RWPE1 (cell line): Measurements from ENCODE around the gene SMIM29.
"Not testable (repeated sequence)": the region's sequence is repeated elsewhere in the genome, so short reads cannot be mapped to it uniquely, and the experiment has no call there.

Experiments
- CTCF ChIA-PET: fragments of 350-600 bp; sonication (Branson Sonifier 250); formaldehyde crosslinking; extraction: SDS; loops from one replicate; lab custom pipeline; 2021; lab: Yijun Ruan, JAX
- POLR2A ChIA-PET: fragments of 400-600 bp; formaldehyde crosslinking; extraction: SDS; loops from one replicate; lab custom pipeline; 2020; ENCODE audit warnings: antibody characterized with exemption; ENCODE audit not compliant: low non-redundant PET; lab: Yijun Ruan, JAX
- DNase-seq: peaks from one replicate; pipeline ENCODE4 v3.0.0; 2012; ENCODE audit warnings: low spot score
- H3K27ac ChIP-seq: fragments of 450-650 bp; 2 replicates; pipeline ENCODE4 v1.5.1; 2017
- CTCF ChIP-seq: fragments of 450-650 bp; conservative IDR thresholded peaks from 2 replicates; pipeline ENCODE4 v1.5.1; 2017; ENCODE audit warnings: low read depth, mild to moderate bottlenecking

SMIM29 gene

GRCh38 chr6:34247481-34248197, 1.2 kb downstream of the SMIM29 start:
- TF ChIP-seq CTCF = no peak
- POLR2A ChIA-PET = interaction anchor here (0.5 to 1.0 kb wide), 2 partner anchors 11 to 81 kb away, joined by 3 read pairs; partner anchors contain the start of gene HMGA1
- CTCF ChIA-PET = interaction anchor here (0.6 to 1.6 kb wide), 4 partner anchors 9 to 629 kb away, joined by 3 to 10 read pairs (median 5); no protein-coding TSS in a partner anchor
- H3K27ac ChIP-seq = peak overlapping the region; percentile 87
- DNase-seq = no peak

GRCh38 chr6:34246563-34247391, 2.0 kb downstream of the SMIM29 start:
- peak overlapping the region; percentile 87 for H3K27ac ChIP-seq
- peak; percentile 36; the same call in 1 of the 2 replicates for TF ChIP-seq CTCF
- no peak for DNase-seq
- ChIA-PET POLR2A (no interaction called here), CTCF (interaction anchor here (0.6 to 1.1 kb wide), 3 partner anchors 9 to 630 kb away, joined by 3 to 5 read pairs (median 4); no protein-coding TSS in a partner anchor)

- peak overlapping the region; percentile 87 for H3K27ac ChIP-seq
- ChIA-PET POLR2A (no interaction called here), CTCF (no interaction called here)
- DNase-seq = no peak
- no peak for TF ChIP-seq CTCF
Measured at GRCh38 chr6:34246249-34246562, 2.6 kb downstream of the SMIM29 start.

- CTCF ChIA-PET, DNase-seq, POLR2A ChIA-PET: not testable (repeated sequence)
- H3K27ac ChIP-seq = peak overlapping the region; percentile 87
Measured at GRCh38 chr6:34245761-34246140, 3.1 kb downstream of the SMIM29 start.

GRCh38 chr6:34245032-34245760, 3.6 kb downstream of the SMIM29 start:
- H3K27ac ChIP-seq = peak overlapping the region; percentile 87
- DNase-seq, POLR2A ChIA-PET: not testable (repeated sequence)
- CTCF ChIA-PET = interaction anchor here (0.6 kb wide), 1 partner anchor 165 kb away, joined by 3 read pairs; no protein-coding TSS in a partner anchor

GRCh38 chr6:34243901-34244884, 4.6 kb downstream of the SMIM29 start:
- peak overlapping the region; percentile 87 for H3K27ac ChIP-seq
- CTCF ChIA-PET = interaction anchor here (0.5 to 1.3 kb wide), 7 partner anchors 17 to 734 kb away, joined by 3 to 9 read pairs (median 4); no protein-coding TSS in a partner anchor
- POLR2A ChIA-PET = no interaction called here
- peak; percentile 38 for TF ChIP-seq CTCF
- DNase-seq = peak; percentile 92
